SK-N-SH (cell line): Measurements from ENCODE around the gene ZNF311. TPM values are rescaled to one million over a fixed set of nuclear protein-coding genes. Genes with fewer than 3 reads are reported as not detected.

ENCODE experiments used
- CTCF ChIA-PET: fragments of 300-600, 350-600 bp; formaldehyde crosslinking; extraction: SDS; loops from one replicate; lab custom pipeline; 2021; lab: Yijun Ruan, JAX
- POLR2A ChIA-PET: fragments of 350-600 bp; sonication (Branson Sonifier 250); formaldehyde crosslinking; extraction: SDS; loops from one replicate; lab custom pipeline; 2020; ENCODE audit warnings: antibody characterized with exemption, inconsistent platforms; lab: Yijun Ruan, JAX
- DNase-seq: peaks from one replicate; pipeline ENCODE4 v3.0.0; 2012
- H2AFZ ChIP-seq: fragments of 200-600 bp; sonication (generic); 2 replicates; pipeline ENCODE4 v1.8.1; 2016; ENCODE audit warnings: antibody characterized with exemption, mild to moderate bottlenecking, low read depth
- H3F3A ChIP-seq: fragments of 200-600 bp; sonication (generic); replicated peaks from 2 replicates; pipeline ENCODE3; 2016; ENCODE audit warnings: antibody characterized with exemption, mild to moderate bottlenecking; ENCODE audit not compliant: insufficient read depth
- H3K27ac ChIP-seq, 2 experiments: fragments of 200-500 bp in 1 of 2; fragments of 200-600 bp in 1 of 2; sonication (Bioruptor generic) in 1 of 2; sonication (generic), shearing (Covaris generic) in 1 of 2; 2 replicates each; pipeline versions ENCODE4 v1.5.1 to v1.6.1; 2014 to 2016; ENCODE audit warnings: low read depth in 2 of 2, inconsistent platforms in 1 of 2, low read length in 1 of 2, mild to moderate bottlenecking in 1 of 2, mixed read lengths in 1 of 2
- H3K27me3 ChIP-seq: fragments of 200-600 bp; sonication (generic), shearing (Covaris generic); 2 replicates; pipeline ENCODE4 v1.6.1; 2016; ENCODE audit warnings: mixed run types; ENCODE audit not compliant: insufficient read depth
- H3K36me3 ChIP-seq, 2 experiments: fragments of 200-500 bp in 1 of 2; fragments of 200-600 bp in 1 of 2; sonication (Bioruptor generic) in 1 of 2; sonication (generic) in 1 of 2; replicated peaks in 1 of 2; 2 replicates each; pipeline versions ENCODE3 to v1.5.1; 2014 to 2016; ENCODE audit warnings: low read length in 1 of 2, mild to moderate bottlenecking in 1 of 2; ENCODE audit not compliant: insufficient read depth in 2 of 2, control insufficient read depth in 1 of 2
- H3K4me1 ChIP-seq, 2 experiments: fragments of 200-500 bp in 1 of 2; fragments of 200-600 bp in 1 of 2; sonication (Bioruptor generic) in 1 of 2; sonication (generic), shearing (Covaris generic) in 1 of 2; 2 replicates each; pipeline versions ENCODE4 v1.5.1 to v1.6.1; 2014 to 2016; ENCODE audit warnings: low read depth in 1 of 2, low read length in 1 of 2, mixed run types in 1 of 2; ENCODE audit not compliant: insufficient read depth in 2 of 2, control insufficient read depth in 1 of 2
- H3K4me2 ChIP-seq: fragments of 200-600 bp; sonication (generic), shearing (Covaris generic); 2 replicates; pipeline ENCODE4 v1.6.1; 2017; ENCODE audit warnings: mixed run types
- H3K4me3 ChIP-seq, 2 experiments: fragments of 200-500 bp in 1 of 2; fragments of 200-600 bp in 1 of 2; sonication (Bioruptor generic) in 1 of 2; sonication (generic), shearing (Covaris generic) in 1 of 2; 2 replicates each; pipeline versions ENCODE4 v1.5.1 to v1.8.1; 2014 to 2016; ENCODE audit warnings: low read depth in 2 of 2, inconsistent platforms in 1 of 2, low read length in 1 of 2, mild to moderate bottlenecking in 1 of 2, mixed read lengths in 1 of 2, moderate library complexity in 1 of 2
- H3K79me2 ChIP-seq: fragments of 200-600 bp; sonication (generic); 2 replicates; pipeline ENCODE4 v1.8.1; 2017; ENCODE audit warnings: mild to moderate bottlenecking; ENCODE audit not compliant: insufficient read depth
- H3K9ac ChIP-seq: fragments of 200-600 bp; sonication (generic); 2 replicates; pipeline ENCODE4 v1.6.1; 2017; ENCODE audit warnings: mixed run types
- H3K9me2 ChIP-seq: fragments of 200-600 bp; sonication (generic); 2 replicates; pipeline ENCODE4 v1.6.1; 2017; ENCODE audit warnings: mixed run types
- H3K9me3 ChIP-seq: fragments of 200-600 bp; sonication (generic); 2 replicates; pipeline ENCODE4 v1.6.1; 2017; ENCODE audit warnings: mixed run types, mild to moderate bottlenecking, moderate library complexity
- H4K20me1 ChIP-seq: fragments of 200-600 bp; sonication (generic); 2 replicates; pipeline ENCODE4 v1.6.1; 2017; ENCODE audit warnings: mild to moderate bottlenecking, mixed run types; ENCODE audit not compliant: insufficient read depth
- CTCF ChIP-seq: fragments of 200-600 bp; sonication (generic); IDR thresholded peaks from 2 replicates; pipeline ENCODE4 v1.6.1; 2017; ENCODE audit warnings: antibody characterized with exemption, mild to moderate bottlenecking, moderate library complexity
- FOSL2 ChIP-seq: IDR thresholded peaks from 2 replicates; pipeline ENCODE4 v1.4.0; 2012; ENCODE audit warnings: low read depth, mild to moderate bottlenecking, moderate library complexity, borderline replicate concordance
- GABPA ChIP-seq: IDR thresholded peaks from 2 replicates; pipeline ENCODE4 v1.4.0; 2012; ENCODE audit warnings: low read depth, mild to moderate bottlenecking
- IRF3 ChIP-seq: fragments of 150-350 bp; IDR thresholded peaks from 2 replicates; pipeline ENCODE4 v1.6.1; 2016; ENCODE audit warnings: mild to moderate bottlenecking, low read depth, low read length
- POLR2AphosphoS5 ChIP-seq: IDR thresholded peaks from 2 replicates; pipeline ENCODE4 v1.6.1; 2012; ENCODE audit warnings: low read depth, low read length
- REST ChIP-seq: IDR thresholded peaks from 2 replicates; pipeline ENCODE4 v1.6.1; 2012; ENCODE audit warnings: mild to moderate bottlenecking, low read depth, low read length, moderate library complexity
- SMC3 ChIP-seq: IDR thresholded peaks from 2 replicates; pipeline ENCODE4 v1.6.1; 2012; ENCODE audit warnings: low read depth, low read length, improper control_type of control experiment
- WGBS: methylation state at CpG from one replicate; pipeline ENCODE4 v1.1.6; 2017; ENCODE audit warnings: low lambda C conversion rate; 5-methylcytosine and 5-hydroxymethylcytosine counted together
- polyA plus RNA-seq, 3 experiments: library from polyadenylated mRNA; depleted of rRNA; stranded (reverse); fragments of >200 nt; gene quantifications; 2 replicates each; pipeline ENCODE4 v1.2.3, GENCODE V29; 2012

ZNF311 gene
- polyA plus RNA-seq, 1 of the 3 experiments (the other 2 are of a cell fraction): 0.16 TPM

- WGBS: 4% methylated on average over 2 of the region's 2 CpGs
- POLR2A ChIA-PET: no interaction called here
Measured at GRCh38 chr6:29021434-29021833, 16.3 kb upstream of the ZNF311 start.

More at GRCh38 chr6:29021434-29021833, 16.3 kb upstream of the ZNF311 start:
- Histone ChIP-seq H3K79me2 (no peaks in the 10 kb centered on the region), H3K9ac (no peak overlapping the region), H3K36me3 (no peaks in the 10 kb centered on the region), H3F3A (no peaks in the 10 kb centered on the region), H3K27ac (no peak overlapping the region), H2AFZ (no peak overlapping the region), H3K9me2 (no peaks in the 10 kb centered on the region), H3K9me3 (no peaks in the 10 kb centered on the region), H3K27me3 (peaks cover 13% of the 10 kb centered on the region; the same call in 1 of the 2 replicates), H3K4me2 (no peak overlapping the region), H4K20me1 (no peaks in the 10 kb centered on the region), H3K4me3 (no peak overlapping the region), H3K4me1 (peaks cover 0 to 7% of the 10 kb centered on the region in 2 experiments; a peak in 2 of 4 replicates)
- TF ChIP-seq IRF3: no peak
- TF ChIP-seq REST: no peak
- TF ChIP-seq POLR2AphosphoS5: no peak
- no peak for TF ChIP-seq SMC3
- no peak for TF ChIP-seq GABPA
- no peak for TF ChIP-seq FOSL2
- no peak for TF ChIP-seq CTCF
- CTCF ChIA-PET: interaction anchor here (1.6 kb wide), 1 partner anchor 184 kb away, joined by 4 read pairs; no protein-coding TSS in a partner anchor
- no peak for DNase-seq
